ENCODE data around the gene MBD3L4. TPM values are rescaled to one million over a fixed set of nuclear protein-coding genes. Genes with fewer than 3 reads are reported as not detected.

Gene MBD3L4
- total RNA-seq, 1 experiment from 2014 or later, result not detected

DNA sequence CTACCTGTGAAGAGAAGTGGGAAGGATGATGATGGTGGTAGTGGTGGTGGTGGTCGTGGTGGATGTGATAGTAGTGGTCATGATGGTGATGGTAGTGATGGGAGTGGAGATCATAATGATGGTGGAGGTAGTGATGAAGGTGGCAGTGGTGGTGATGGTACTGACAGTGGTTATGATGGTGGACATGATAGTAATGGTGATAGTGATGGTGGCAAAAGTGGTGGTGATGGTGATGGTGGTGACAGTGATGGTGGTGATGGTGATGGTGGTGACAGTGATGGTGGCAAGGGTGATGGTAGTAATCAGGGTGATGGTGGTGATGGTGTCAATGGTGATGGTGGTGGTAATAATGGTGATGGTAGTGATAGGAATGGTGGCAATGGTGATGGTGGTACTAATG is 44.9 kb downstream of the MBD3L4 start:
- CTCF ChIA-PET, result no interaction called here
- no TSS peak for BruUV-seq (replicated peaks)
- TF ChIP-seq EZH2phosphoT487 (IDR thresholded peaks at IDR 0.05; ENCODE audit: borderline replicate concordance, low read length), result no peak
- no peak for TF ChIP-seq CTCF (conservative IDR thresholded peaks at IDR 0.05; ENCODE audit: low read depth, low read length)
- no peak for TF ChIP-seq EZH2 (IDR thresholded peaks at IDR 0.05; ENCODE audit: low read length, unreplicated experiment)

DNA sequence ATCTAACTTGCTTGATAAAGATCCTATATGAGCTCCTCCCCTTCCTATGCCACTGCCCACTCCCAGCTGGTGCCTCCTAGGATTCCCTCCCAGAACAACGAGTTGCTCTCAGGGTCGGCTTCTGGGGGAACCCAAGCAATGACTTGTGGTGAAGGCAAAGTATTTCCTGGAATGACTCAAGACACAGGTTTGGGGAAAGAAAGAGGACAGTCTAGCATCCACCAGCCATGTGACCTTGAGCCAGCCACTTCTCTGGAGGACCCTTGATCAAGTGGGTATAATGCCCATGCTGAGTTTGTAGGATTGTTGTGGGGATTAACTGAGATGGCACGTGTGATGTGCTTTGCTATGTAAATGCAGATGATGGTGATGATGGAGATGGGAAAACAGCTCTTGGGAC is 51.7 kb downstream of the MBD3L4 start:
- DNase-seq (no peak), ATAC-seq (no peak)
- Histone ChIP-seq H4K20me1 (ENCODE audit: low read length) (no peaks in the 10 kb centered on the region), H3K27ac (ENCODE audit: low read length) (no peak overlapping the region), H3K4me1 (ENCODE audit: insufficient read depth, low read length) (no peaks in the 10 kb centered on the region), H3F3A (ENCODE audit: low read length, unreplicated experiment) (no peaks in the 10 kb centered on the region), H3K79me2 (ENCODE audit: low read length) (no peaks in the 10 kb centered on the region), H3K9me3 (ENCODE audit: low read length) (peaks cover 21% of the 10 kb centered on the region), H3K9me2 (replicated peaks; ENCODE audit: low read length) (no peaks in the 10 kb centered on the region), H3K9ac (ENCODE audit: low read length) (no peak overlapping the region), H2AFZ (ENCODE audit: low read length) (no peak overlapping the region), H3K27me3 (ENCODE audit: low read length) (peaks cover 47% of the 10 kb centered on the region), H3K4me3 (ENCODE audit: low read length) (no peak overlapping the region), H3K36me3 (ENCODE audit: low read depth, low read length) (no peaks in the 10 kb centered on the region), H3K4me2 (ENCODE audit: low read length) (no peak overlapping the region)
- intact Hi-C loops (cut with micrococcal nuclease), result no loop called here
- TF ChIP-seq EZH2phosphoT487 (IDR thresholded peaks at IDR 0.05; ENCODE audit: borderline replicate concordance, low read length), result no peak
- POLR2A ChIA-PET (ENCODE audit: unreplicated experiment), result no interaction called here
- no TSS peak for BruUV-seq (replicated peaks)
- CTCF ChIA-PET, result no interaction called here

More for the DNA sequence above, 44.9 kb downstream of the MBD3L4 start:
- no peak overlapping the region for H2AFZ ChIP-seq (ENCODE audit: low read length)
- DNase-seq (no peak), ATAC-seq (no peak)
- H3K4me2 ChIP-seq (ENCODE audit: low read length), result no peak overlapping the region
- peaks cover 16% of the 10 kb centered on the region for H3K27me3 ChIP-seq (ENCODE audit: low read length)
- no peaks in the 10 kb centered on the region for H3K4me1 ChIP-seq (ENCODE audit: insufficient read depth, low read length)
- no peaks in the 10 kb centered on the region for H3K9me3 ChIP-seq (ENCODE audit: low read length)
- POLR2A ChIA-PET (ENCODE audit: unreplicated experiment), result no interaction called here
- no peaks in the 10 kb centered on the region for H3K36me3 ChIP-seq (ENCODE audit: low read depth, low read length)
- no peak overlapping the region for H3K4me3 ChIP-seq (ENCODE audit: low read length)
- intact Hi-C loops (cut with micrococcal nuclease), result no loop called here
- no peak overlapping the region for H3K9ac ChIP-seq (ENCODE audit: low read length)
- H3K79me2 ChIP-seq (ENCODE audit: low read length), result no peaks in the 10 kb centered on the region
- no peak overlapping the region for H3K27ac ChIP-seq (ENCODE audit: low read length)
- 0 out of 2 replicates have a peak, but pooled peaks cover 4% of the 10 kb centered on the region for H3K9me2 ChIP-seq (replicated peaks; ENCODE audit: low read length)
- H3F3A ChIP-seq (ENCODE audit: low read length, unreplicated experiment), result no peaks in the 10 kb centered on the region
- no peaks in the 10 kb centered on the region for H4K20me1 ChIP-seq (ENCODE audit: low read length)

DNA sequence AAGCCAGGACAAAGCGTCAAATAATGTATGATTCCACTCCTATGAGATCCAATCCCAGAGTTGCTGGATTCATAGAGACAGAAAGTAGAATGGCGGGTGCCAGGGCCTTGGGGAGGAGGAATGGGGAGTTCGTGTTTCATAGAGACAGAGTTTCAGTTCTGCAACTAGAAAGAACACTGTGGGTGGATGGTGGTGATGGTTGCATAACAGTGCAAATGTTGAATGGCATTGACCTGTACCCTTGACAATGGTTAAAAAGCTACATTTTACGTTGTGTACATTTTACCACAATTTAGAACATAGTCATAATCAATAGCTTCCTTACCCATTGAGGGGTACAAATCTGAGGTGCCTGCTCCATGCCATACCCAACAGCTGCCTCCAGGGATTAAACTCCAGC is 52.1 kb downstream of the MBD3L4 start:
- Histone ChIP-seq H3K9ac (ENCODE audit: low read length) (no peak overlapping the region), H3K9me2 (replicated peaks; ENCODE audit: low read length) (no peaks in the 10 kb centered on the region), H3K4me3 (ENCODE audit: low read length) (no peak overlapping the region), H3K4me2 (ENCODE audit: low read length) (no peak overlapping the region), H3K79me2 (ENCODE audit: low read length) (no peaks in the 10 kb centered on the region), H3K27ac (ENCODE audit: low read length) (no peak overlapping the region), H3K9me3 (ENCODE audit: low read length) (peaks cover 21% of the 10 kb centered on the region), H4K20me1 (ENCODE audit: low read length) (no peaks in the 10 kb centered on the region), H3K4me1 (ENCODE audit: insufficient read depth, low read length) (no peaks in the 10 kb centered on the region), H3K36me3 (ENCODE audit: low read depth, low read length) (no peaks in the 10 kb centered on the region), H2AFZ (ENCODE audit: low read length) (no peak overlapping the region), H3K27me3 (ENCODE audit: low read length) (peaks cover 47% of the 10 kb centered on the region), H3F3A (ENCODE audit: low read length, unreplicated experiment) (no peaks in the 10 kb centered on the region)
- TF ChIP-seq CTCF (conservative IDR thresholded peaks at IDR 0.05; ENCODE audit: low read depth, low read length) (no peak), EZH2 (IDR thresholded peaks at IDR 0.05; ENCODE audit: low read length, unreplicated experiment) (no peak), EZH2phosphoT487 (IDR thresholded peaks at IDR 0.05; ENCODE audit: borderline replicate concordance, low read length) (no peak)
- ATAC-seq (no peak), DNase-seq (no peak)
- CTCF ChIA-PET, result no interaction called here
- BruUV-seq (replicated peaks), result no TSS peak
- POLR2A ChIA-PET (ENCODE audit: unreplicated experiment), result no interaction called here
- intact Hi-C loops (cut with micrococcal nuclease), result no loop called here

Other genes with a start within 250 kb of the MBD3L4 start
- not detected in 2 replicates for gene ADGRE1, start 152.6 kb downstream of the MBD3L4 start, total RNA-seq (2014; rRNA removed)
- not detected in 2 replicates for gene MBD3L2B, start 18.7 kb downstream of the MBD3L4 start, total RNA-seq (2014; rRNA removed)
- gene MBD3L5, start 9.6 kb downstream of the MBD3L4 start, total RNA-seq (2014; rRNA removed), result not detected in 2 replicates
- gene MBD3L2, start 9.1 kb upstream of the MBD3L4 start, total RNA-seq (2014; rRNA removed), result not detected in 2 replicates
- gene MBD3L3, start 18.5 kb upstream of the MBD3L4 start, total RNA-seq (2014; rRNA removed), result not detected in 2 replicates
- 12.9 and 13.7 TPM in 2 replicates for gene ZNF557, start 29.5 kb upstream of the MBD3L4 start, total RNA-seq (2014; rRNA removed)

Measured in PC-3 (cell line).